Psoas muscle (tissue), 8 donors: ENCODE measurements around the gene RNASE11. TPM values are rescaled to one million over a fixed set of nuclear protein-coding genes. Genes with fewer than 3 reads are reported as not detected.

ENCODE experiments used
- ATAC-seq, 4 donors: fragments of 200-7000 bp; cut with Tn5 transposase; one replicate each; pipeline ENCODE4 v1.9.1; 2020; ENCODE audit warnings: moderate library complexity in 3 of 4, mild to moderate bottlenecking in 2 of 4
- DNase-seq, 2 donors: peaks; one replicate each; pipeline ENCODE4 v3.0.0-alpha.2; 2020
- H3K27ac ChIP-seq: fragments of 200-600 bp; one replicate; pipeline ENCODE4 v1.8.0; 2022
- H3K27me3 ChIP-seq, 3 donors: fragments of 200-600 bp in 1 of 3; one replicate each; pipeline versions ENCODE4 v1.6.1 to v1.8.0; 2013 to 2022; ENCODE audit warnings: low read length in 2 of 3, mild to moderate bottlenecking in 2 of 3, moderate library complexity in 1 of 3; ENCODE audit not compliant: insufficient read depth in 3 of 3
- H3K36me3 ChIP-seq, 2 donors: fragments of 200-600 bp in 1 of 2; one replicate each; pipeline versions ENCODE4 v1.6.1 to v1.8.0; 2013 to 2022; ENCODE audit warnings: low read depth in 1 of 2, mild to moderate bottlenecking in 1 of 2, moderate library complexity in 1 of 2; ENCODE audit not compliant: insufficient read depth in 1 of 2
- H3K4me1 ChIP-seq: fragments of 200-600 bp; one replicate; pipeline ENCODE4 v1.8.0; 2022
- H3K4me3 ChIP-seq: fragments of 200-600 bp; one replicate; pipeline ENCODE4 v1.8.0; 2022; ENCODE audit warnings: mild to moderate bottlenecking
- H3K9me3 ChIP-seq: fragments of 200-600 bp; one replicate; pipeline ENCODE4 v1.8.0; 2022
- CTCF ChIP-seq: fragments of 200-600 bp; IDR thresholded peaks from one replicate; pipeline ENCODE4 v1.8.0; 2022; ENCODE audit warnings: antibody characterized with exemption
- WGBS, 3 donors: extraction: QIAGEN DNeasy Blood & Tissue Kit; methylation state at CpG; one replicate each; pipeline versions ENCODE4 v1.1.6 to v1.1.7; 2013; 5-methylcytosine and 5-hydroxymethylcytosine counted together
- intact Hi-C, 2 donors: fragments of 100-400 bp; cut with DNase I; formaldehyde crosslinking; loops; one replicate each; pipeline versions ENCODE4 v1.11.0 to v1.14.2; 2022
- polyA plus RNA-seq, 3 donors: library from polyadenylated mRNA; stranded (reverse); fragments of 200-250 nt; gene quantifications; one replicate each; pipeline ENCODE4 v1.2.3, GENCODE V29; 2013
- total RNA-seq, 4 donors: library from RNA; stranded (reverse); fragmentation: NEBNext Ultra II Directional in 2 of 4; extraction: Animal tissue kit (Norgen Biotek cat#: 25700) in 2 of 4; gene quantifications; one replicate each; pipeline versions ENCODE4 v1.2.1 to v1.2.4, GENCODE V29; 2021 to 2023
- donor health status: healthy with polysubstance abuse.
- donor health status: DM: no; HTN: no; CAD: no; lungs with moderate emphysema.
- donor health status: Bipolar disorder and iron deficiency.
- donor health status: healthy.
- donor health status: DM: yes; HTN: yes; CAD: no.
- donor health status: DM: no; HTN: no; CAD: no.
- donor health status: DM: no; HTN: no; CAD: no.
- donor health status: DM: yes; HTN: yes; CAD: no.

Gene RNASE11
- total and polyA plus RNA-seq, 7 donors, result not detected

DNA sequence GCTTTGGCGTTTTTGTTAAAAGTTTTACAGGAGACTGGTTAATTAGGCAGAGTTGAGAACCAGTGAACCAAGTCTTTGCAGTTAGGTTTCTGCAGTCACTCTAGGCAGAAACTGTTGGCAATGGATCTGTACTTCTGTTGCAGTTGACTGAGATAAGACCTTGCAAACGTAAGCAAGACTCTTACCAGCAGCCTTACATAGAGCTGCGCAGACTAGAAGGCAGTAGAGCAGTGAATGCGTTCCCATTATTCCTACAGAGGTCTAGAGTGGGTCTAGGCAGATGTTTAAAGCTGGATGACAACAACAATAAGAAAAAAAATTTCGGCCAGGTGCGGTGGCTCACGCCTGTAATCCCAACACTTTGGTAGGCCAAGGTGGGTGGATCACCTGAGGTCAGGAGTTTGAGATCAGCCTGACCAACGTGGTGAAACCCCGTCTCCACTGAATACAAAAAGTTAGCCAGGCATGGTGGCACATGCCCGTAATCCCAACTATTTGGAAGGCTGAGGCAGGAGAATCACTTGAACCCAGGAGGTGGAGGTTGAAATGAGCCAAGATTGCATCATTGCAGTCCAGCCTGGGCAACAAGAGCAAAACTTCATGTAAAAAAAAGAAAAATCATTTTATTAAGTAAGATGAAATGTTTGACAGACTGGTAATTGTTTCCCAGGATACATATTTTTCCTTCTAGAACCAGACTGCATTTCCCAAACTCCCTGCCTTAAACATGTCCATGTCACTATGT lies 39.2 kb downstream of the RNASE11 start:
- no peak for DNase-seq
- Histone ChIP-seq H3K4me3 (no peak overlapping the region), H3K36me3 (no peaks in the 10 kb centered on the region), H3K27me3 (peaks cover 0 to 2% (median 0%) of the 10 kb centered on the region in 3 donors), H3K27ac (no peak overlapping the region), H3K4me1 (no peaks in the 10 kb centered on the region), H3K9me3 (no peaks in the 10 kb centered on the region)
- ATAC-seq, result no peak
- WGBS, 3 donors, result 87 to 91% (median 88%) methylated on average over 10 of the region's 10 CpGs
- TF ChIP-seq CTCF, result no peak
- intact Hi-C loops, result no loop called here

DNA sequence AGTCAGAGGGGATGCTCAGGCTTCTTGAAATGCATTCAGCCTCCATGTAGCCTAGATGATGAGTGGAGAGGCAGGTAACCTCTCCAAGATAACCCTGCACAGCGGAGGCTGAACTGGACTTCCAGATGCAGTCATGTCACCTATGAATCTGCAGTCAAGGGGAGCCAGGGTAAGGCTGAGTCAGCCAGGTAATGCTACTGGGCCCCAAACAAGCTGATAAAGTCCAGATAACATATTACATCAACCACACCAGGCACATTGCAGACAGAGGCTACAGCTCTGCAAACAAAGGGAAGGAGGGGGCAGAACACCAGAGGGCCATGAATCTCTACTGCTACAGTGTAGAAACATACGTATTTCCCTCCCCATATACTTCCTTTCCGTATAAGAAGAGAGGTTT lies 40.9 kb downstream of the RNASE11 start:
- peaks cover 0 to 2% (median 0%) of the 10 kb centered on the region in 3 donors for H3K27me3 ChIP-seq
- H3K9me3 ChIP-seq, result no peaks in the 10 kb centered on the region
- ATAC-seq, result no peak
- no peak overlapping the region for H3K27ac ChIP-seq
- H3K4me1 ChIP-seq, result no peaks in the 10 kb centered on the region
- DNase-seq, result no peak
- H3K4me3 ChIP-seq, result no peak overlapping the region
- intact Hi-C loops, result no loop called here
- WGBS, 3 donors, result 69 to 71% (median 70%) methylated on average over 3 of the region's 3 CpGs
- no peak for TF ChIP-seq CTCF
- no peaks in the 10 kb centered on the region for H3K36me3 ChIP-seq

DNA sequence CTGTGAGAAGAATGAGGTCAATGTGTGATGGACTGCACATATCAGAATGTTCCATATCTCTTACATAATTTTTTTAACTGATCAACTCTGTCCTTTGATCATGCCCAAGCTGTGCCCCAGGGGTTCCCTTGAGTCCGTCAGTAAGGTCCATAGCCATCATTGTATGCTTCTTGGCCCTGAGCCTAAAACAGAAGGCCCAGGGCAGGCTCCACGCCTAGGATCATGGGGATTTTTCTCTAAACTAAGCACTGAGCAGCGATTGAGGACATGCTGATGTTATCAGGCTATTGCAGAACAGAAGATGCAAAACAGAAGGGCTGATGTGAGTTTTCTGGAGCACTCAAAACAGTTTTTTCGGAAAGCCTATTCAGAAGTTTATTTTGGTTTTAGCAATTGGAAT lies 47.9 kb downstream of the RNASE11 start:
- 53 to 67% (median 64%) methylated on average over 4 of the region's 4 CpGs for WGBS, 3 donors

More for the DNA sequence above, 47.9 kb downstream of the RNASE11 start:
- Histone ChIP-seq H3K27me3 (peaks cover 0 to 3% (median 0%) of the 10 kb centered on the region in 3 donors), H3K9me3 (no peaks in the 10 kb centered on the region), H3K27ac (no peak overlapping the region), H3K36me3 (no peaks in the 10 kb centered on the region), H3K4me1 (no peaks in the 10 kb centered on the region), H3K4me3 (no peak overlapping the region)
- no peak for DNase-seq
- no peak for TF ChIP-seq CTCF
- no peak for ATAC-seq
- intact Hi-C loops, result no loop called here

Other genes starting within 250 kb of the RNASE11 start
- gene PARP2, start 244.4 kb downstream of the RNASE11 start, total RNA-seq, result 10 to 100 TPM; 10.2 to 17.4 (median 14.7) TPM
- 10 to 100 TPM; 14.5 to 30.1 (median 18.2) TPM for gene PARP2, start 244.4 kb downstream of the RNASE11 start, polyA plus RNA-seq
- gene TEP1, start 174.5 kb downstream of the RNASE11 start, total RNA-seq, result 10 to 100 TPM; 14.7 to 44.8 (median 21.2) TPM
- 1 to 10 TPM; 4.2 to 6.8 (median 6.7) TPM for gene TEP1, start 174.5 kb downstream of the RNASE11 start, polyA plus RNA-seq
- 10 to 100 TPM in 2 of 4 donors, 1 to 10 TPM in 2; 2.3 to 19.5 (median 9.8) TPM for gene KLHL33, start 151.8 kb downstream of the RNASE11 start, total RNA-seq
- gene KLHL33, start 151.8 kb downstream of the RNASE11 start, polyA plus RNA-seq, result 1 to 10 TPM in 2 of 3 donors, under 1 TPM in 1; 0.30 to 2.8 (median 1.3) TPM
- 10 to 100 TPM; 17.2 to 24.4 (median 18.6) TPM for gene OSGEP, start 133.2 kb downstream of the RNASE11 start, total RNA-seq
- 10 to 100 TPM; 16.6 to 24.3 (median 18.2) TPM for gene OSGEP, start 133.2 kb downstream of the RNASE11 start, polyA plus RNA-seq
- gene APEX1, start 132.8 kb downstream of the RNASE11 start, total RNA-seq, result 10 to 100 TPM; 61.1 to 98.4 (median 85.8) TPM
- gene APEX1, start 132.8 kb downstream of the RNASE11 start, polyA plus RNA-seq, result 100 to 1,000 TPM in 1 of 3 donors, 10 to 100 TPM in 2; 90.0 to 111 (median 99.3) TPM
- gene PIP4P1, start 126.6 kb downstream of the RNASE11 start, total RNA-seq, result 10 to 100 TPM; 15.6 to 29.7 (median 20.7) TPM
- gene PIP4P1, start 126.6 kb downstream of the RNASE11 start, polyA plus RNA-seq, result 10 to 100 TPM; 23.0 to 56.5 (median 36.8) TPM
- gene PNP, start 118.6 kb downstream of the RNASE11 start, total RNA-seq, result 10 to 100 TPM in 2 of 4 donors, 1 to 10 TPM in 2; 3.7 to 13.3 (median 7.3) TPM
- gene PNP, start 118.6 kb downstream of the RNASE11 start, polyA plus RNA-seq, result 10 to 100 TPM in 1 of 3 donors, 1 to 10 TPM in 2; 4.1 to 42.5 (median 6.0) TPM
- gene RNASE10, start 82.5 kb downstream of the RNASE11 start, total RNA-seq, result under 1 TPM in 2 of 4 donors, not detected in 2; 0.47 to 0.48 TPM
- gene RNASE10, start 82.5 kb downstream of the RNASE11 start, polyA plus RNA-seq, result under 1 TPM in 1 of 3 donors, not detected in 2; 0.03 TPM
- not detected for gene RNASE9, start 27.0 kb downstream of the RNASE11 start, total RNA-seq
- not detected for gene RNASE9, start 27.0 kb downstream of the RNASE11 start, polyA plus RNA-seq
- not detected for gene RNASE12, start 3.4 kb upstream of the RNASE11 start, total RNA-seq
- not detected for gene RNASE12, start 3.4 kb upstream of the RNASE11 start, polyA plus RNA-seq
- not detected for gene OR6S1, start 53.7 kb upstream of the RNASE11 start, total RNA-seq
- gene OR6S1, start 53.7 kb upstream of the RNASE11 start, polyA plus RNA-seq, result not detected
- 10 to 100 TPM in 1 of 4 donors, 1 to 10 TPM in 2, under 1 TPM in 1; 0.77 to 11.1 (median 4.2) TPM for gene RNASE4, start 96.6 kb upstream of the RNASE11 start, total RNA-seq
- 10 to 100 TPM in 1 of 3 donors, 1 to 10 TPM in 2; 7.6 to 10.7 (median 8.6) TPM for gene RNASE4, start 96.6 kb upstream of the RNASE11 start, polyA plus RNA-seq
- 1 to 10 TPM; 1.3 to 6.5 (median 1.8) TPM for gene ANG, start 100.8 kb upstream of the RNASE11 start, total RNA-seq
- 1 to 10 TPM; 3.5 to 4.8 (median 3.5) TPM for gene ANG, start 100.8 kb upstream of the RNASE11 start, polyA plus RNA-seq
- gene EDDM3A, start 157.9 kb upstream of the RNASE11 start, total RNA-seq, result not detected
- gene EDDM3A, start 157.9 kb upstream of the RNASE11 start, polyA plus RNA-seq, result under 1 TPM in 1 of 3 donors, not detected in 2; 0.03 TPM
- gene EDDM3B, start 180.4 kb upstream of the RNASE11 start, total RNA-seq, result not detected
- not detected for gene EDDM3B, start 180.4 kb upstream of the RNASE11 start, polyA plus RNA-seq
- gene RNASE6, start 193.3 kb upstream of the RNASE11 start, total RNA-seq, result 1 to 10 TPM; 1.5 to 4.3 (median 2.4) TPM
- gene RNASE6, start 193.3 kb upstream of the RNASE11 start, polyA plus RNA-seq, result 1 to 10 TPM; 1.1 to 3.1 (median 1.2) TPM
- 100 to 1,000 TPM in 2 of 4 donors, 10 to 100 TPM in 2; 94.4 to 192 (median 139) TPM for gene RNASE1, start 214.8 kb upstream of the RNASE11 start, total RNA-seq
- gene RNASE1, start 214.8 kb upstream of the RNASE11 start, polyA plus RNA-seq, result 100 to 1,000 TPM in 2 of 3 donors, 10 to 100 TPM in 1; 80.2 to 117 (median 111) TPM